GM15510 (cell line): Measurements from ENCODE around the gene CELF2.

ENCODE experiments used
- POLR2A ChIP-seq: IDR thresholded peaks from 3 replicates; pipeline ENCODE4 v1.6.1; 2011; ENCODE audit warnings: borderline replicate concordance; ENCODE audit not compliant: insufficient read length; ENCODE audit errors: extremely low read depth

The CELF2 gene

DNA sequence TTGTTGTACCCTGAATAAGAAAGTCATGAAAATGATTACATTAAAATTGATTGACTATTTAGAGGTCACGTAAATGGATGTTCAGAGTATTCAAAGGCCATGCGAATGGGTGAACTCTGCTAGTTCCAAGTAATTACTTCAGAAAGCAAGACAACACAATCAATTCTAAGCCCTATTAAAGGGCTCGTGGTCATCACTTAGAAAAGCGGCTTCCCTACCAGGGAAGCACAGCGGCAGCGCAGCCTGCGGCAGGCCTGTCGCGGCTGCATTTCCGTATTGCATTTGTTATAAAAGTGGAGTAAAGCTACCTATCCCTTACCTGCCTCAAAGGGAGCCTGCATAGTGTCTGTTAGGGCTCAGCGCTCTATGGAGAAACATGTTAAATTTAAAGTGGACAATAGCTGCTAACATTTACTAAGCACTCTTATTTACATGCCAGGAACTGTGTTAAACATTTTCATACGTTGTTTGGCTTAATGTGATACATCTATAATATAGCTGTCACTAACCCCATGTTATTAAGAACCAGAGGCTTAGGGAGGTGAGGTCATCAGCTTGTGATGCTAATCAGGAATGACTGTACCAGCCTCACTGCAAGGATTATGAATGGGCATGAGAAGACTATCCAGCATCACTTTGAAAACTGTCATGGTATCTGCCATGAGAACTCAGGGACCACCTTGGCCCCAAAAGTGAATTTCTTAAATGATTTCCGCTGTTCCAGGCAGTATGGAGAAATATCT lies 187.5 kb downstream of the CELF2 start:
- TF ChIP-seq POLR2A: no peak

GRCh38 chr10:11206676-11207559 lies 189.2 kb downstream of the CELF2 start:
- TF ChIP-seq POLR2A: no peak

GRCh38 chr10:11207560-11207844 lies 189.8 kb downstream of the CELF2 start:
- TF ChIP-seq POLR2A: no peak

DNA sequence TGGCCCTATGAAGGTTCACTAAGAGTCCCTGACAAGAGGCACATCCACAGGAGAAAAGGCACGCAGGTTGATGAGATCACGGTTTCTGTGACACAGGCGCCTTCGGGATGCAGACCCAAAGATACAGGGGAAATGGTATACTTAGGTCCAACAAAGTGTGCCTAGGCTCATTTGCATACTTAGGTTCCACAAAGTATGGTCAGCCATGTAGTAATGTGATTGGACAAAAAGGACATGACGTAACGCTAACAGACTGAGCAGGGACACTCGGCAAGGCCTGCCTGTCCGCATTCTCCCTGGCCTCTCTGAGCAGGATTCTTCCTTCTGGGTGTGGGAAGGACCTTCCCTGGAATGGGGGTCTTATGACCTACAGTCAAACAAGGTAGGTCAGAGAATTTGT lies 190.6 kb downstream of the CELF2 start:
- TF ChIP-seq POLR2A: no peak

- no peak for TF ChIP-seq POLR2A
These were observed 191.5 kb downstream of the CELF2 start for GRCh38 chr10:11208908-11209829.

DNA sequence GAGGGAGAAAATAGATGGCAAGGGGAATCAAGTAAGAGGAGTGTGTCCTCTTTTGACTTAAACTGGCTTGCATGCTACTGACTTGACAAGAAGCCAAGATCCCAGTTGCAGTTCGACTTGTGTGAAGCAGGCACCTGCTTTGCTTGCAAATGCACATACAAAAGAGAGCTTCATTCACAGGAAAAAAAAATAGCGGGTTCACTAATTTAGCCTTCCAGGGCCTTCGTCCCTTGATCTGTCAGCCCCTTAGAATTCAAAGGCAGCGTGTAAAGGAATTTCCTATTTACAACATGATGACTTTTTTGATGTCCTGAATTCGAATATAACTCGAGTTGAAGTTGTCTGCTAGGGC lies 192.1 kb downstream of the CELF2 start:
- no peak for TF ChIP-seq POLR2A

DNA sequence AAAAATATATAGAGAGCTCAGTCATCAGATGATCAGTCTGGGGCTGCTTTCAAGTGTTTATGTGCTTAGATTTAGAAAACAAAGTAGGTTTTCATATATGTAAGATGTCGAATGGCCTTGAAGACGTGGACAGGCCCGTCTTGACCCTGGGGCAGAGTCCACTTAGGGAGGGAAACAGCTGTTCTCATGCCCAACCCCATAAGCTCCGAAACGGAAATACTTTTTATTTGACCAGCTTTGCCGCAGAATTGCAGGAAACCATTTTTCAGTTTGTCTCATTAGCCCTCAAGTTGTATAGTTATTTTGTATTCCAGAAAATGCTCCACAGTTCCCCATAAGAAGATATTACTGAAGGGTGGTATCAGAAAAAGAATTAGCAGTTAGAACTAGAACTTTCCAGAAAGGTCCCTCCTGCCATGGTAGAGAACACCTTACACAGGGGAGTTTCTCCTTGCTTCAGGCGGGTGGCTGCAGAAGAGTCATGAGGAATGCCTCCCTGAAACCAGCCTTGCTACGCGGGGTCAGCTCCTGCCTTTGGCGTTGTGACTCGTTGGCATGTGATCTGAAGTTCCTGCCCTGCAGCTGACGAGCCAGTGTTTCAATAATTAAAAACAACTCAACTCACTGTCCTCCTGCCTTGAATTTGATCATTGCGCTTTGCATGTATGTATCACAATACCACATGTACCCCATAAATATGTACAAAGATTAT lies 192.7 kb downstream of the CELF2 start:
- TF ChIP-seq POLR2A: no peak

DNA sequence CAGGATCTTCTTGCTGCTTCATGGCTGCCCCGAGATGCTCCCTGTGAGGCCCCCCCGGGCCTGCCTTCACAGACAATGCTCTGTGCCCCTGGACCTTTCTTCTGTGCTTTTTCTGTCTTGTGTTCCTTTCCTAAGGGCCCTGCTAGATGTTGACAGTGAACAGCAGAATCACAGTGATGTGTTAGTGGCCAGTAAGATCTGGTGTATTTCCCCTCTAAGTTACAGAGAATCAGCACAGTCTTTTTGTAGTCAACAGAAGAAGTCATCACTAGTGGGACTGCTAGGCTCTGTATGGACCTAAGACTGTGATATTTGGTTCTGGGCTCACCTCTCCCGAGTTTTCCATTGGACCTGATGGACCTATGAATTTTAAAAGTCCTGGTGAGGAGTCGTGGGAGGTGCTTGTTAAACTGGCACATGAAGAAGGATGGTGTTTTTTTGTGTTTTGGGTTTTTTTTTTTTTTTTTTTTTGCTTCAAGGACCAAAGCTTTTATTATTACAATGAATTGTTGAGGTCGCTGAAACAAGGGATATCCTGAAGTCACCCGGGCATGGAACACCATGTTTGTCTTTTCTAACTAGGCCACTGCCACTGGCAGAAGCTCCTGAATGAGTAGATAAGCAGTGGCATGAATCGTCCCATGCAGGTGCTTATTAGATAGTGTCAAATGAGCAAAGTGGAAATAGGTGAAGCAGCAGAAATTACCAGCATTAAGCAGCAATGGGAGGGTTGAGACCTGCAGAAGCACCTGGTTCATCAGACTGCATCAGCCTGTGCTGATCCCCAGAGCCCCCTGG lies 194.8 kb downstream of the CELF2 start:
- TF ChIP-seq POLR2A: no peak

DNA sequence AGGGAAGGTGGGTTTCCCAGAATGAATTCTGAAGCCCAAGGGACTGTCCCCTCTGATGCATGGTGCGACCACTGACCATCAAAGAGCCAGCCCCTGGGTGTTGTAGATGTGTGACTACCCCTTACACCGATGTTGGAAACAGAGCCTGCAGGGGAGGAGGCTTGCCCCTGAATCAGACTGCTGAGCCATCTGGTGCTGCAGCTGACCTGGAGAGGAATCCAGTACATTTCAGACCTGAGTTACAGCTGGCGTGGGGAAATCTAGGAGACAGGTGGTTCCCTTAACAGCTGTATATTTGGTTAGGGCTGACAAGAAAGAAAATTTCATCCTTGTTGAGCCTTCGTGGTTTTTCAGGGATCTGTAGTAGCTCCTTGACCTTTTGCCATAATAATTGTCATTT lies 195.5 kb downstream of the CELF2 start:
- no peak for TF ChIP-seq POLR2A

GRCh38 chr10:11214407-11214806 lies 196.7 kb downstream of the CELF2 start:
- no peak for TF ChIP-seq POLR2A

- TF ChIP-seq POLR2A: no peak
These were observed 197.8 kb downstream of the CELF2 start for GRCh38 chr10:11215471-11215870.

- TF ChIP-seq POLR2A: no peak
These were observed 199.8 kb downstream of the CELF2 start for GRCh38 chr10:11217521-11217920.

- no peak for TF ChIP-seq POLR2A
These were observed 200.7 kb downstream of the CELF2 start for GRCh38 chr10:11218395-11218794.

- TF ChIP-seq POLR2A: no peak
These were observed 201.8 kb downstream of the CELF2 start for GRCh38 chr10:11219431-11219830.
